Kidney glomerular epithelial cell (primary cell): Measurements from ENCODE around the gene MICALL1.
A peak's percentile ranks its signal among the peaks of the same experiment; 100 is the strongest.

ENCODE experiments used
- DNase-seq: peaks from one replicate; lab custom pipeline; 2025; lab: John Stamatoyannopoulos, UW

Gene MICALL1

GRCh38 chr22:37905534-37906363 lies at the start of gene MICALL1:
Gene MICALL1 (plus strand): TSS chr22:37906297. CDS start chr22:37906423, 126 bp downstream.
- peak; percentile 73 for DNase-seq

- DNase-seq: no peak
Measured at GRCh38 chr22:37860796-37861421, 45.2 kb upstream of the MICALL1 start.

- DNase-seq: no peak
Measured at GRCh38 chr22:37862570-37863325, 43.3 kb upstream of the MICALL1 start.

GRCh38 chr22:37865510-37865909 lies 40.6 kb upstream of the MICALL1 start:
- DNase-seq: no peak

GRCh38 chr22:37870273-37870672 lies 35.8 kb upstream of the MICALL1 start:
- DNase-seq: no peak

GRCh38 chr22:37880668-37881440 lies 25.2 kb upstream of the MICALL1 start:
- DNase-seq: no peak

- no peak for DNase-seq
Measured at GRCh38 chr22:37884420-37884819, 21.7 kb upstream of the MICALL1 start.

- peak; percentile 54 for DNase-seq
Measured at GRCh38 chr22:37887584-37888378, 18.3 kb upstream of the MICALL1 start.

GRCh38 chr22:37891926-37892325 lies 14.2 kb upstream of the MICALL1 start:
- no peak for DNase-seq

GRCh38 chr22:37892566-37893335 lies 13.3 kb upstream of the MICALL1 start:
- DNase-seq: no peak

GRCh38 chr22:37893583-37893983 lies 12.5 kb upstream of the MICALL1 start:
- no peak for DNase-seq

GRCh38 chr22:37894939-37895670 lies 11.0 kb upstream of the MICALL1 start:
- no peak for DNase-seq

GRCh38 chr22:37896181-37896592 lies 9.9 kb upstream of the MICALL1 start:
- DNase-seq: no peak

- no peak for DNase-seq
Measured at GRCh38 chr22:37896939-37897338, 9.2 kb upstream of the MICALL1 start.

GRCh38 chr22:37897807-37898206 lies 8.3 kb upstream of the MICALL1 start:
- DNase-seq: no peak

GRCh38 chr22:37898441-37899181 lies 7.5 kb upstream of the MICALL1 start:
- DNase-seq: no peak

- peak; percentile 98 for DNase-seq
Measured at GRCh38 chr22:37904572-37905533, 1.2 kb upstream of the MICALL1 start.
